Activated naive CD8-positive, alpha-beta T cell treated with anti-CD3 and anti-CD28 coated beads, Interleukin-2, amount 50 U/mL, for 24 hours (primary cell): Measurements from ENCODE around the gene DACH1.

ENCODE experiments used
- ATAC-seq: fragments of 150-1000 bp; cut with Tn5 transposase; one replicate; pipeline ENCODE4 v1.10.0; 2021
- DNase-seq: peaks from one replicate; pipeline ENCODE4 v3.0.0; 2021
- H3K27ac Mint-ChIP-seq: one replicate; pipeline ENCODE4 v1.8.0; 2021; ENCODE audit warnings: mild to moderate bottlenecking, mixed read lengths
- H3K27me3 Mint-ChIP-seq: one replicate; pipeline ENCODE4 v1.8.0; 2021; ENCODE audit warnings: mixed read lengths
- H3K36me3 Mint-ChIP-seq: one replicate; pipeline ENCODE4 v1.8.0; 2021; ENCODE audit warnings: low read depth, mixed read lengths
- H3K4me1 Mint-ChIP-seq: one replicate; pipeline ENCODE4 v1.8.0; 2021; ENCODE audit warnings: mixed read lengths
- H3K4me3 Mint-ChIP-seq: one replicate; pipeline ENCODE4 v1.8.0; 2021; ENCODE audit warnings: mild to moderate bottlenecking, moderate library complexity, mixed read lengths
- H3K9me3 Mint-ChIP-seq: one replicate; pipeline ENCODE4 v1.8.0; 2021; ENCODE audit warnings: mixed read lengths

The DACH1 gene

DNA sequence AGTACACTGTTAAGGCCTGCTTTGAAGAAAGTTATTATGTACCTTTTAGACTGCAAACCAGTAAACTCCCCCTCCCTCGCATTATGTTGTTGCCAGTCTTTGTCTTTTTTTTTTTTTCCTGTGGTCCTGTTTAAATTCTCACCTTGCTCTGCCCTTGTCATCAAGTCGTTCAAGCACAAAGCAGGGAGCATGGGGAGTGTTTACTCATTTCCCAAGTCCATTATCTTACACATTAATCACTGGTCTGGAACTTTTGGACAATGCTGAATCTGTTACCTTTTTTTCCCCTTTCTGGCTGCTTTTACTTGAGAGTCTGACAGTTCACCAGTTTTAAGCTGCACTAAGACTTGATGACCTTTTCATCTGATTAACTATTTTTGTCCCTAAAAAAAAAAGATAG lies 108.2 kb downstream of the DACH1 start:
- H3K27me3 Mint-ChIP-seq = no peaks in the 10 kb centered on the region
- no peaks in the 10 kb centered on the region for H3K36me3 Mint-ChIP-seq
- no peaks in the 10 kb centered on the region for H3K4me1 Mint-ChIP-seq
- H3K4me3 Mint-ChIP-seq = no peak overlapping the region
- H3K9me3 Mint-ChIP-seq = no peaks in the 10 kb centered on the region
- H3K27ac Mint-ChIP-seq = no peak overlapping the region
- ATAC-seq (no peak), DNase-seq (no peak)

DNA sequence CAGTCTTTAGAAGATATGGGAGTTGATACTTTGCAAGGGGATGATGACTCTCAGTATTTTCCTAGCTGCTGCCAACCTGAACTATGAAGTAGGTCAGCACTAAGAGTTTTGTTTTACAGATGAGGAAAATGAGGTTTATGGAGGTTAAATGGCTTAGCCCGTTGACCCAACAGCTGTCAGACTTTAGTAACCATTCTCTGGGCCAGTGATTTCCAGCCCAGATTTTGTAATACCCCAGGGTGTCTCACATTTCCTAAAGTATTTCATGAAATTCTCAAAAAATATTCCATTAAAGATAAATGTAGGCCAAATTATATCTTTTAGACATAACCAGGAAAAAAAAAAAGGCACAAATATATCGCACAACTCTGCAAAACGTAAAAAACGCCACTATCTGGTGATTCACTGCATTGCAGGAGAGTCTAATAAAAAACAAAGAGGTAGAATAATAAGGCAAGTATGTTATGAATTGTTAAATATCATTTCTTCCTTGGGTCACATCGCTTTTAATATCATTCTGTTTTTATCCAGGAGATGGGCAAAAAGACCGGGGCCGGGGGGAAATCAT lies 112.5 kb downstream of the DACH1 start:
- ATAC-seq (no peak), DNase-seq (no peak)
- Mint-ChIP-seq H3K9me3 (no peaks in the 10 kb centered on the region), H3K4me1 (no peaks in the 10 kb centered on the region), H3K27me3 (no peaks in the 10 kb centered on the region), H3K4me3 (no peak overlapping the region), H3K36me3 (no peaks in the 10 kb centered on the region), H3K27ac (no peak overlapping the region)

DNA sequence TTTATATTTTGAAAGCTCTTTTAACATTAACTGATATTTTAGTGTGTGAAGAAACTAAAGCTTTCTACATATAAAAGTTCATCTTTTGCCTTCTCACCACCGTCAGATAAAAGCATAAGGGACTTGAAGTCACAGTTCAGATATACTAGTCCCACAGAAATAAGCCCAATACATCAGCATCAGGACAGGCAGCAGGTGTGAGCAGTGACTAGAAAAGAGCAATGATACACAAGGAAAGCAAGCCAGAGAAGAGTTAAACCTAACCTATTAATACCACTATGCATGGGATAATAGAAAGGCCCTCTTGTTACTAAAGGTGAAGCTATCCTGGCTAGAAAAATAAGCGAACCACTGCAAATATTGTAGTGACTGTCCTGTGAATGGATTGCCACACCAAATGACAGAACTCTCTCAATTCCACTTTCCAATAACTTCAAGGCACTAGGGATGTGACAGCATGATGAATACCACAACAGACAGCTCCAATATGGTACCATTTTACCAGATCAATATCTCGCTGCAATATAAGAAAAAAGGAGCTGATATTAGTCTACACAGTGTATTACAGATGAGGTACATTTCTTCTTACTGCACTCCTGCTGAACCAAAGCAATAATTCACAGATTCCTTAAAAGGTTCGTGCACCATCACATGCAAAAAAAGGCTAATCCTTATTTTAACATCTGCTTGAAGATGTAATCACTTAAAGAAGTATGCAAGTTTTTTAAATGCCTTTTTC lies 114.1 kb downstream of the DACH1 start:
- ATAC-seq (no peak), DNase-seq (no peak)
- H3K27me3 Mint-ChIP-seq = no peaks in the 10 kb centered on the region
- H3K36me3 Mint-ChIP-seq = no peaks in the 10 kb centered on the region
- H3K4me3 Mint-ChIP-seq = no peak overlapping the region
- no peaks in the 10 kb centered on the region for H3K4me1 Mint-ChIP-seq
- H3K9me3 Mint-ChIP-seq = no peaks in the 10 kb centered on the region
- no peak overlapping the region for H3K27ac Mint-ChIP-seq

DNA sequence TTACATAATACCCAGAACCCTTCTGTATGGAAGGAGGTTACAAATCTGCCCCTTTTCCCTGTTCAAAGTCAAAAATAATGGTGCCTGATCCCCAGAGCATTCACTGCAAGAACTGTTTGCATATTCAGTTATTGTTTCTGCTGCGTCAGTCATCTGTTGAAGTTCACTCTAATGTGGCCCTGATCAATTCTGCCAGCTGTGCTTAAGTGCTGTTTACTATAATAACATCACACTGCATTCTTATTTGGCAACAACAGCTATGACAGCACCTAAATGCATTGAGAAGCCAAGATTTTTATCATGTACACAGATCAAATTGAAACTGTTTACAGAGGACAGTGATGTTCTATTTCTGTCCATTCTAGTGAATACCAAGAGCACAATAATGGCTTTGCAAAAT lies 115.9 kb downstream of the DACH1 start:
- Mint-ChIP-seq H3K9me3 (no peaks in the 10 kb centered on the region), H3K4me1 (no peaks in the 10 kb centered on the region), H3K27me3 (no peaks in the 10 kb centered on the region), H3K36me3 (no peaks in the 10 kb centered on the region), H3K27ac (no peak overlapping the region), H3K4me3 (no peak overlapping the region)
- ATAC-seq (no peak), DNase-seq (no peak)

DNA sequence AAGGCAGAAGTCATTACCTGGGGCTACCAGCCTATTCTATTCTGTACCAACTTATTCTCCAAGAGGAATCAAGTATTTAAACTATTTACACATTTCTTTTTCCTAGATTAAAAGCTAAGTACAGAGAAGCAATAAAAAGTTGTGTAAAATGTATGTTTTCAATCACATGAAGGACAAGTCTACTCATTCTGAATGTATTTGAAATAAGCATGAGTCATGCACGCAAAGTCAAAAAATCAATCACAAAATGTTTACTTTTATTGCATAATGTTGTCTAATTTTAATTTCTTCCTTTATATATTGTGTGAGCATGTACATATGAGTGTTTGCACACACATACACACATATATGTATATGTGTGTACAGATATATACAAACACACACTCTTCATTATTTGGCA lies 136.7 kb downstream of the DACH1 start:
- H3K27ac Mint-ChIP-seq = no peak overlapping the region
- no peaks in the 10 kb centered on the region for H3K27me3 Mint-ChIP-seq
- H3K36me3 Mint-ChIP-seq = no peaks in the 10 kb centered on the region
- no peaks in the 10 kb centered on the region for H3K4me1 Mint-ChIP-seq
- H3K9me3 Mint-ChIP-seq = no peaks in the 10 kb centered on the region
- DNase-seq (no peak), ATAC-seq (no peak)
- no peak overlapping the region for H3K4me3 Mint-ChIP-seq

DNA sequence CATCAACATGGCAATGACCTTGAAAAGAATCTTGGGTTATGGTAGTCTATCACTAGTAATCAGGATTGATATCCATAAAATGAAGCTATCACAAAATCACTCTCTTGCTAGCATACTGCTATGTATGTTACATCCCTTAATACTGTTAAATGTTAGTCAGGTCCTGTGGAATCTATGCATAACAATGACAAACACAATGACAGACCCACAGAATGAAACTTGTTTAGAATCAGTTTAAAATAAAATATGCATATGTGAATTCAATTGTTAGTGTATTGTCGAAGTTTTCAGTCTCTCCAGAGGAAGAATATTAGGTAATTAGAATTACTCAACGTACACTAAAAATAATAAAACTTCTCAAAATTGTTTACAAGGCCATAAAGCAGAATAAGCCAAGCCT lies 137.6 kb downstream of the DACH1 start:
- Mint-ChIP-seq H3K27ac (no peak overlapping the region), H3K4me3 (no peak overlapping the region), H3K9me3 (no peaks in the 10 kb centered on the region), H3K27me3 (no peaks in the 10 kb centered on the region), H3K4me1 (no peaks in the 10 kb centered on the region), H3K36me3 (no peaks in the 10 kb centered on the region)
- DNase-seq (no peak), ATAC-seq (no peak)

DNA sequence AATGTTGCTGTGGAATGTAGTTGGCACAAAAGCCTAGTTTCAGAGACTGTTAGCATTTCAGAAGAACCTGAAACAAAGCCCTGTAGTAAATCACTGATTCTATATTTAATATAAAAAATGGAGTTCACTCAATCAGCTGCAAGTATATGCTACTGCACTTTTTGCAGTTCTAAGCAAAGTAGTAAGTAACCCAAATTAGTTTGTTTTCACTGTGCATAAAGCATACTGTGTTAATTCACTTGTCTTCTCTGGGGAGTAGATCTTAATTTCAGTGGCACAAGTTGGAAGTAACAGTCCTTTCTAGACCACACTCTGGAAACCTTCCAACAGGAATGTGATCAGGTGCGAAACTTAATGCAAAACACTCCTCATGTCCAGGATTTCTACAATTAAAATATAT lies 139.3 kb downstream of the DACH1 start:
- H3K27ac Mint-ChIP-seq = no peak overlapping the region
- no peaks in the 10 kb centered on the region for H3K27me3 Mint-ChIP-seq
- no peaks in the 10 kb centered on the region for H3K4me1 Mint-ChIP-seq
- DNase-seq (no peak), ATAC-seq (no peak)
- no peak overlapping the region for H3K4me3 Mint-ChIP-seq
- no peaks in the 10 kb centered on the region for H3K9me3 Mint-ChIP-seq
- no peaks in the 10 kb centered on the region for H3K36me3 Mint-ChIP-seq

DNA sequence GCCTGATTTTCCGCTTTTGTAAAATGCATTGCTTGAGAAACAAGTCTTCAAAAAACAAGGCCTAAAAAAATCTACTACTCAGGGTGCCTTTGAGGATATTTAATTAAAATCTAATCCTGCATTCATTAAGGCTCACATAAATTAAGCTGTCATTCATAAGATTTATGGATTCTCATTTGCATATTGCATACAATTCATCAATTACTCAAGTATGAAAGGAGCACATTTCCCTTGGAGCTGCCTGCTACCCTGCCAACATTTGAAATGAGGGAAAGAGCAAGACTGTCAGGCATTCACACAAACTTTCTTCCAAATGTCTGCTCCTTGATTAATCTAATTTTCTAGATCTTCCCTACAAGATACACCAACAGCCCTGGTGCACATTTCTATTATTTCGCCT lies 140.0 kb downstream of the DACH1 start:
- no peak overlapping the region for H3K27ac Mint-ChIP-seq
- no peaks in the 10 kb centered on the region for H3K27me3 Mint-ChIP-seq
- H3K4me3 Mint-ChIP-seq = no peak overlapping the region
- DNase-seq = no peak
- no peaks in the 10 kb centered on the region for H3K9me3 Mint-ChIP-seq
- no peak for ATAC-seq
- H3K4me1 Mint-ChIP-seq = no peaks in the 10 kb centered on the region
- H3K36me3 Mint-ChIP-seq = no peaks in the 10 kb centered on the region

DNA sequence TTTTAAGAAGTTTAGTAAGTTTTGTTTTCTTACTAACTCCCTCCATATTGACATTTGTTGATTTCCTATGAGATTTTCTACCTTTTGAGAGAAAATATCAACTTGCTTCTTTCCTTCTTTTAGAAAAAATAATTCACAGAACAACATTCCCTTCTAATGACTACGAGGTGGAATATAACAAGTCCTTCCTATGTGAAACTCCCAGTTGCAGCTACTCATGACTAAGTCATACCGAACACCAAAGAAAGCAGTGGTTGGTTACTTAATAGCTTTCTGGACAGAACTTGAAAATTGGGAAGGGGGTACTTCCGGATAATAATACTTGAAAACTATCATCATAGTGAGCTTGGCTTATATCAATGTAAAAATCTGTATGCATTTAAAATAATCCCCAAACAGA lies 144.8 kb downstream of the DACH1 start:
- DNase-seq (no peak), ATAC-seq (no peak)
- Mint-ChIP-seq H3K4me1 (no peaks in the 10 kb centered on the region), H3K27ac (no peak overlapping the region), H3K36me3 (no peaks in the 10 kb centered on the region), H3K4me3 (no peak overlapping the region), H3K9me3 (peaks cover 3% of the 10 kb centered on the region), H3K27me3 (no peaks in the 10 kb centered on the region)

DNA sequence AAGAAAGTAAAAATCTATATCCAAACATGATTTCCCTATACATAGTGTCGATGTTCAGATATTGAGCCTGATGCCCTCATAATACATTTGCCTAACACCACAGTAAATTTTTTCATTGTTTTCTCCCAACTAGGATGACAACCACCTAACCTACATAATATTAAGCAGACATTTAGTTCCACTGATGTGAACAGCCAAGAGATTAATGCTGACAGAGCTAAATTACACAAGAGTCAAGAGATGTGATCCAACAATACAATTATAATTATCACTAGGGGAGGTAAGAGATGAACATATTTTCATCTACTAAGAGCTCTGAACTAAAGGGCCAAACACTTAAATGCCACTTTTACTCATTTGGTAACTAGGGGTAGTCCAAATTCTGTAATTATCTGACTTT lies 145.9 kb downstream of the DACH1 start:
- peaks cover 3% of the 10 kb centered on the region for H3K9me3 Mint-ChIP-seq
- no peaks in the 10 kb centered on the region for H3K4me1 Mint-ChIP-seq
- no peaks in the 10 kb centered on the region for H3K27me3 Mint-ChIP-seq
- DNase-seq (no peak), ATAC-seq (no peak)
- no peaks in the 10 kb centered on the region for H3K36me3 Mint-ChIP-seq
- H3K4me3 Mint-ChIP-seq = no peak overlapping the region
- no peak overlapping the region for H3K27ac Mint-ChIP-seq

DNA sequence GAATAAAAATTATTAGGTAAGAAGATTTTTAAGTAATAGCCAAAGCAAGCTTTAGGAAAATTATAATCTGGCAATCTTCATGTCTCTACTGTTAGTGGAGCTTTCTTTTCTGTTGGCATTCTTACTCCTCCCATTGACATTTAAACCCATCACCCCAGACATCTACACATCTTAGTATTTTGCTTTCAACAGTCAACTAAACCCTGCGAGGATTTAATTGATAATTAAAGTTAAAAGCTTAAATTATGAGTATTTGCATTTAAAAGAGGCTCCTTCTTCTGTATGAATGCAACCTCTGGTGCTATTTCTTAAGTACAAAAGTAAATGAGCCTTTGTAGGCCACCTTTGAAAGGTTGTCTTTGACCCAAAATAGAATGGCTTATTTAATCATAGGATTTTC lies 148.1 kb downstream of the DACH1 start:
- DNase-seq = no peak
- ATAC-seq = no peak
- Mint-ChIP-seq H3K9me3 (peaks cover 3% of the 10 kb centered on the region), H3K27me3 (no peaks in the 10 kb centered on the region), H3K4me1 (no peaks in the 10 kb centered on the region), H3K27ac (no peak overlapping the region), H3K4me3 (no peak overlapping the region), H3K36me3 (no peaks in the 10 kb centered on the region)

DNA sequence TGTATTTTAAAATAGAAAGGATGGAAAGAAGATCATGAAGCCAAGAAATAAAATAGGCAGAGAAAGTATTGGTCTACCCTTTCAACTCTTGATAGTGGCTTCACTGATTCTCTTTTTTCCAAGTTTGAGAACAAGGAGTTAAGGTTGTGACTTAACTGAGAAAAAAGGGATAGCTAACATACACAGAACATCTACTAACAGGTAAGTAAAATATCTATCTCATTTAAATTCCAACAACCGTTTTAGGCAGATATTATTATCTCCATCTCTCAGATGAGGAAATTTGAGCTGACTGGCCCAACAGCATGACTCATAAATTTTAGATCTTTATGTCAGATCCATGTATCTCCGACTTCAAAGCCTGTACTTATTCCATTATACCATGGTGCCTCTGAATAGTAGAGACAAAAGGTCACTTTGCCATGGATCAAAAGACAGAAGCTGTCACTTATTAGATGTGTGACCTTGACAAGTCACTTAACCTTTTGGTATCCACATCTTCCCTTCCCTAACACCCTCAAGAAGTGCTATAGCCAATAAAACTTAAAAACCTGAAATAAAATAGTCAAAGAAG lies 152.1 kb downstream of the DACH1 start:
- Mint-ChIP-seq H3K9me3 (peaks cover 3% of the 10 kb centered on the region), H3K27ac (no peak overlapping the region), H3K27me3 (no peaks in the 10 kb centered on the region), H3K4me3 (no peak overlapping the region), H3K4me1 (no peaks in the 10 kb centered on the region), H3K36me3 (no peaks in the 10 kb centered on the region)
- no peak for ATAC-seq
- DNase-seq = no peak

DNA sequence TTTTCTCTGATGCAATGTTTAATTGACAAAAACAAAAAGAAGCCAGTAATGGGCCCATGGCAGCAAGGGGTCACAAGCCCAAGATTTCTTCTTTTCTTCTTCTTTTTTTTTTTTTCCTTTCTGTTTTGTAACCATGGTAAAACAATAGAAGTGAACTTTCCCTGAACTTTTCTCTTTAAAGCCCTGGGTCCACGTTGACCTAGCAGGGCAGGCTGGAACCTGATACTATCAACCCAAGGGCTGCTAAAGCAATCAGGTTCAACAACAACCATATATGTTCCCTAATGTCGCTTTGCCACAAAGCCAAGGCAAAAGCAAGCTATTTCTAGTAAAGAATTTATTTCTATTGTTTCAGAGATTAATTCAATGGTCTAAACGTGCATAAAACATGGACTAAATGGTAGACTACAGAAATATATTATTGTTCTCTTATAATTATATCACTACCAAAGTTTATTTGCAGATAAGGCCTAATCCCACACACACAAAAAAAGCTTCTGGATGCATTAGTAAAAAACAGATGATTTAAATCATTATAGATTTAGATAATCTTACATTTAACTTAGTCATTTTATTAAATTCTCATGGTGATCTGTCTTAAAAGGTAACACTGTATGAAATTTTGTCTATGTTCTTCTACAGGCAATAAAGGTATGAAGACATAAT lies 153.9 kb downstream of the DACH1 start:
- H3K4me3 Mint-ChIP-seq = no peak overlapping the region

DNA sequence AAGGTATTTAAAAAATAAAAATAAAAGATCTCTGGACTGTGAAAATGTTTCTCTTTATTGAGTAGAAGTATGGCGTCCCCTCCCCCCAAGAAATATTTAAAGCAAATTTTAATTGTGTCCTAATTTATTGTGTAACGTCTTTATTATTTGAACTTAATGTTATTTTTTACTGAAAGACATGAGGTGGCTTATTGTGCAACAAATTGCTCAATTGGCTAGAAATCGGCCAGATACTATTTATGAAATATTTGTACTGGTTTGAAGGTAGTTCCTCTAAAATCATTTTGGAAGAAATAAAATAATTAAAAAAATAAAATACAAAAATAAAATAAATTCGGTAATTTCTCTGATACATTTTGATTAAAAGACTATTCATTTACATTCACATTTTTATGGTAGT lies 162.3 kb downstream of the DACH1 start:
- H3K9me3 Mint-ChIP-seq = no peaks in the 10 kb centered on the region
- no peak overlapping the region for H3K4me3 Mint-ChIP-seq
- ATAC-seq = no peak
- no peaks in the 10 kb centered on the region for H3K36me3 Mint-ChIP-seq
- H3K27me3 Mint-ChIP-seq = no peaks in the 10 kb centered on the region
- H3K27ac Mint-ChIP-seq = no peak overlapping the region
- no peaks in the 10 kb centered on the region for H3K4me1 Mint-ChIP-seq
- DNase-seq = no peak

More for the DNA sequence above, 153.9 kb downstream of the DACH1 start:
- DNase-seq (no peak), ATAC-seq (no peak)
- H3K27me3 Mint-ChIP-seq = no peaks in the 10 kb centered on the region
- no peak overlapping the region for H3K27ac Mint-ChIP-seq
- no peaks in the 10 kb centered on the region for H3K36me3 Mint-ChIP-seq
- no peaks in the 10 kb centered on the region for H3K9me3 Mint-ChIP-seq
- no peaks in the 10 kb centered on the region for H3K4me1 Mint-ChIP-seq

DNA sequence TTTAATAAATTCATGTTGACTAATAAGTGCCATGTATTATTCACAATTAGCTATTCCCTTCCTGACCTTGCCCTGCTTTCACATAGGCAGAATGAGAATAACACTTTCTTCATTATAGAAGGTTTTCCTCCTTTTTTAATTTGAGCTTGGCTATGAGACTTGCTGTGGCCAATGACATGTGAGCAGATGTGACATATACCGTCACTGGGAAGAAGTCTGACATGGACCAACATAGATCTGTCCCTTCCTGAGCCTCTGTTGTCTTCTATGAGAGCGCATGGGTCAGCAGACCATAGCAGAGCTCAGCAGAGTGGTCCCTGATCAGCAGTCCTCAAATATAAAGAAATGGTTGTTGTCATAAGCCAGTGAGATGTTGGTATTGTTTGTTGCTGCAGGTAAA lies 163.9 kb downstream of the DACH1 start:
- DNase-seq = no peak
- H3K27me3 Mint-ChIP-seq = no peaks in the 10 kb centered on the region
- no peaks in the 10 kb centered on the region for H3K36me3 Mint-ChIP-seq
- no peaks in the 10 kb centered on the region for H3K4me1 Mint-ChIP-seq
- no peaks in the 10 kb centered on the region for H3K9me3 Mint-ChIP-seq
- H3K27ac Mint-ChIP-seq = no peak overlapping the region
- H3K4me3 Mint-ChIP-seq = no peak overlapping the region
- ATAC-seq = no peak
